Measurements from ENCODE around the gene KPNA2.

Gene KPNA2

DNA sequence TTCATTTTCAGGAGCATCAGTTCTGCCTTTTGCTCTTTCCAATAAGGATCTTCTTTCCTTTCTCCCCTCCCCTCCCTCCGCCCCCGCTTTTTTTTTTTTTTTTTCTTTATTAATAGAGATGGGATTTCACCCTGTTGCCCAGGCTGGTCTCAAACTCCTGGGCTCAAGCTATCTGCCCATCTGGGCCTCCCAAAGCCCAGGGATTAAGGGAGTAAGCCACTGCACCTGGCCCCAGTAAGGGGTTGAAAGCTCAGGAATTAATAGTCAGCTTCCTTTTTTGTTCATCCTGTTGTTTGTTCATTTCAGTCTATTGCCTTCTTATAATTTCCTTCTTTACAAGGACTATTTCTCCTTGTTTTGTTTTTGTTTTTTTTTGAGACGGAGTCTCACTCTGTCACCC is 31.3 kb upstream of the KPNA2 start:
- DNase-seq (ENCODE audit: low read depth in 1 of 2, low spot score in 1 of 2), result no peak
- no peak overlapping the region for H3K4me3 ChIP-seq (replicated peaks; ENCODE audit: insufficient read depth, low read length)
- H3K27me3 ChIP-seq (ENCODE audit: insufficient read depth, poor library complexity, severe bottlenecking), result no peaks in the 10 kb centered on the region
- H3K27ac ChIP-seq (replicated peaks), result no peak overlapping the region
- TF ChIP-seq GABPA (IDR thresholded peaks at IDR 0.05; ENCODE audit: low read depth) (no peak), SPI1 (IDR thresholded peaks at IDR 0.05; ENCODE audit: borderline replicate concordance, low read depth) (no peak), CTCF (IDR thresholded peaks at IDR 0.05; ENCODE audit: insufficient read depth, low read length) (no peak), POLR2AphosphoS5 (IDR thresholded peaks at IDR 0.05; ENCODE audit: low read depth) (no peak), REST (IDR thresholded peaks at IDR 0.05; ENCODE audit: insufficient replicate concordance, low read depth) (no peak)

- Histone ChIP-seq H3K27me3 (ENCODE audit: insufficient read depth, poor library complexity, severe bottlenecking) (no peaks in the 10 kb centered on the region), H3K4me3 (replicated peaks; ENCODE audit: insufficient read depth, low read length) (no peak overlapping the region), H3K27ac (replicated peaks) (no peak overlapping the region)
- TF ChIP-seq CTCF (IDR thresholded peaks at IDR 0.05; ENCODE audit: insufficient read depth, low read length) (no peak), GABPA (IDR thresholded peaks at IDR 0.05; ENCODE audit: low read depth) (no peak), POLR2AphosphoS5 (IDR thresholded peaks at IDR 0.05; ENCODE audit: low read depth) (no peak), REST (IDR thresholded peaks at IDR 0.05; ENCODE audit: insufficient replicate concordance, low read depth) (no peak), SPI1 (IDR thresholded peaks at IDR 0.05; ENCODE audit: borderline replicate concordance, low read depth) (no peak)
- no peak for DNase-seq (ENCODE audit: low read depth in 1 of 2, low spot score in 1 of 2)
These were observed 28.7 kb upstream of the KPNA2 start for GRCh38 chr17:68006797-68007196.

DNA sequence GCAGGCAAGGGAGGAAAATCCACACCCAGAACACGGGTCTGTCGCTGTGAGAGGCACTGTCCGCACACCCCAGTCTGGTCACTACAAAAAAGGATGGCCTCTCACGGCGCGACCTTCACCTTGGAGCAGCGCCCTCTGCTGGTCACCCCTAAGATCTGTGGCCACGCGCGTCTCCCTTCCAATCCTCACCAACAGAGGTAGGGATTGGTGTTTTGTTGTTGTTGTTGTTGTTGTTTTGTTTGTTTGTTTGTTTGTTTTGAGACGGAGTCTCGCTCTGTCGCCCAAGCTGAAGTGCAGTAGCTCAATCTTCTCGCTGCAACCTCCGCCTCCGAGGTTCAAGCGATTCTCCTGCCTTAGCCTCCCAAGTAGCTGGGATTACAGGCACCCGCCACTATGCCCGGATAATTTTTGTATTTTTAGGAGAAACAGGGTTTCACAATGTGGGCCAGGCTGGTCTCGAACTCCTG is 24.3 kb upstream of the KPNA2 start:
- TF ChIP-seq GABPA (IDR thresholded peaks at IDR 0.05; ENCODE audit: low read depth) (no peak), POLR2AphosphoS5 (IDR thresholded peaks at IDR 0.05; ENCODE audit: low read depth) (no peak), CTCF (IDR thresholded peaks at IDR 0.05; ENCODE audit: insufficient read depth, low read length) (peak; percentile 27), REST (IDR thresholded peaks at IDR 0.05; ENCODE audit: insufficient replicate concordance, low read depth) (no peak), SPI1 (IDR thresholded peaks at IDR 0.05; ENCODE audit: borderline replicate concordance, low read depth) (no peak)
- peak in 1 of 2 experiments; percentile 24 for DNase-seq (ENCODE audit: low read depth in 1 of 2, low spot score in 1 of 2)
- H3K4me3 ChIP-seq (replicated peaks; ENCODE audit: insufficient read depth, low read length), result no peak overlapping the region
- H3K27me3 ChIP-seq (ENCODE audit: insufficient read depth, poor library complexity, severe bottlenecking), result no peaks in the 10 kb centered on the region
- H3K27ac ChIP-seq (replicated peaks), result no peak overlapping the region

Measured in HL-60 (cell line).